Activated CD4-positive, alpha-beta T cell treated with anti-CD3 and anti-CD28 coated beads, Interleukin-2, Interleukin-4, amounts not matched to agents 100 ng/mL and 50 ng/mL, durations not matched to agents 16 hours and 8 hours (primary cell): ENCODE data around the gene MAL.

ENCODE experiments used
- DNase-seq: peaks from one replicate; pipeline ENCODE4 v3.0.0-alpha.2; 2020; ENCODE audit warnings: low spot score

Gene MAL

GRCh38 chr2:95025406-95026319, at the start of gene MAL:
TSS of gene MAL (plus strand) at chr2:95025708. CDS start at chr2:95025793, 85 bp downstream.
- DNase-seq = peak; percentile 60

- no peak for DNase-seq
These were observed 47.7 kb upstream of the MAL start for GRCh38 chr2:94977826-94978225.

- no peak for DNase-seq
These were observed 46.6 kb upstream of the MAL start for GRCh38 chr2:94978917-94979316.

- DNase-seq = no peak
These were observed 45.8 kb upstream of the MAL start for GRCh38 chr2:94979406-94980375.

- DNase-seq = no peak
These were observed 45.1 kb upstream of the MAL start for GRCh38 chr2:94980406-94980805.

GRCh38 chr2:94982156-94982555, 43.4 kb upstream of the MAL start:
- DNase-seq = no peak

- no peak for DNase-seq
These were observed 42.8 kb upstream of the MAL start for GRCh38 chr2:94982675-94983074.

- DNase-seq = no peak
These were observed 40.4 kb upstream of the MAL start for GRCh38 chr2:94984964-94985575.

- DNase-seq = no peak
These were observed 39.9 kb upstream of the MAL start for GRCh38 chr2:94985636-94986035.

GRCh38 chr2:94986392-94986963, 39.0 kb upstream of the MAL start:
- DNase-seq = peak; percentile 37

GRCh38 chr2:94987074-94988020, 38.2 kb upstream of the MAL start:
- DNase-seq = no peak

GRCh38 chr2:94990956-94991355, 34.6 kb upstream of the MAL start:
- no peak for DNase-seq

GRCh38 chr2:94992360-94992759, 33.1 kb upstream of the MAL start:
- no peak for DNase-seq

- DNase-seq = no peak
These were observed 32.1 kb upstream of the MAL start for GRCh38 chr2:94993176-94994062.

- DNase-seq = no peak
These were observed 31.2 kb upstream of the MAL start for GRCh38 chr2:94994063-94994913.

- DNase-seq = no peak
These were observed 30.5 kb upstream of the MAL start for GRCh38 chr2:94994914-94995552.

GRCh38 chr2:94995553-94996304, 29.8 kb upstream of the MAL start:
- DNase-seq = no peak
